Activated CD8-positive, alpha-beta memory T cell treated with anti-CD3 and anti-CD28 coated beads for 24 hours (primary cell): Measurements from ENCODE around the gene TAF9B.
"Not testable (repeated sequence)": the region's sequence is repeated elsewhere in the genome, so short reads cannot be mapped to it uniquely, and the experiment has no call there.

Experiments used
- DNase-seq: peaks from one replicate; pipeline ENCODE4 v3.0.0-alpha.2; 2020

Gene TAF9B

GRCh38 chrX:78111140-78111931, 28.1 kb downstream of the TAF9B start:
- DNase-seq: no peak

- no peak for DNase-seq
These were observed 30.0 kb downstream of the TAF9B start for GRCh38 chrX:78109458-78109857.

GRCh38 chrX:78106651-78106986, 32.8 kb downstream of the TAF9B start:
- DNase-seq: no peak

GRCh38 chrX:78105944-78106650, 33.4 kb downstream of the TAF9B start:
- DNase-seq: no peak

GRCh38 chrX:78104447-78105176, 34.8 kb downstream of the TAF9B start:
- peak; percentile 67 for DNase-seq

- peak; percentile 92 for DNase-seq
These were observed 35.6 kb downstream of the TAF9B start, which contains the start of gene PGK1 for GRCh38 chrX:78103623-78104446. TSS of gene PGK1 (plus strand) at chrX:78104248. CDS start at chrX:78104341, 93 bp downstream.

- no peak for DNase-seq
These were observed 36.3 kb downstream of the TAF9B start for GRCh38 chrX:78103001-78103622.

- DNase-seq: no peak
These were observed 37.4 kb downstream of the TAF9B start for GRCh38 chrX:78102091-78102490.

GRCh38 chrX:78098108-78098507, 41.3 kb downstream of the TAF9B start:
- no peak for DNase-seq

- DNase-seq: peak; percentile 64
These were observed 47.2 kb downstream of the TAF9B start for GRCh38 chrX:78092296-78092695.

- not testable (repeated sequence) for DNase-seq
These were observed 58.0 kb downstream of the TAF9B start for GRCh38 chrX:78081413-78081812.
